CD4-positive, CD25-positive, alpha-beta regulatory T cell (primary cell): ENCODE results near the gene ZNF205. TPM values are rescaled to one million over a fixed set of nuclear protein-coding genes. Genes with fewer than 3 reads are reported as not detected.

Experiments
- ATAC-seq, 2 donors: fragments of 150-1000 bp; cut with Tn5 transposase; one replicate each; pipeline ENCODE4 v1.10.0; 2021; ENCODE audit warnings: low read depth in 2 of 2, moderate number of reproducible peaks in 2 of 2, moderate library complexity in 1 of 2
- DNase-seq, 3 donors: peaks; one replicate each; pipeline versions ENCODE4 v3.0.0 to v3.0.0-alpha.2; 2012 to 2022; ENCODE audit warnings: mixed read lengths in 1 of 3
- H3K27ac ChIP-seq: one replicate; pipeline ENCODE4 v1.7.0; 2013; ENCODE audit warnings: mild to moderate bottlenecking, low read length; ENCODE audit not compliant: insufficient read depth, poor library complexity, severe bottlenecking
- H3K27me3 ChIP-seq: one replicate; pipeline ENCODE4 v1.7.0; 2013; ENCODE audit warnings: low read length; ENCODE audit not compliant: control insufficient read depth, insufficient read depth
- H3K36me3 ChIP-seq: one replicate; pipeline ENCODE4 v1.7.0; 2013; ENCODE audit warnings: mild to moderate bottlenecking, low read length, moderate library complexity; ENCODE audit not compliant: control insufficient read depth, insufficient read depth
- H3K4me1 ChIP-seq: 2 replicates; pipeline ENCODE4 v1.7.0; 2013; ENCODE audit warnings: mild to moderate bottlenecking, low read length; ENCODE audit not compliant: insufficient read depth, control insufficient read depth, poor library complexity, severe bottlenecking
- H3K4me3 ChIP-seq: one replicate; pipeline ENCODE4 v1.7.0; 2013; ENCODE audit warnings: low read depth, mild to moderate bottlenecking, low read length, moderate library complexity
- H3K9me3 ChIP-seq, 2 experiments: 1 replicate in 1 of 2; 2 replicates in 1 of 2; pipeline ENCODE4 v1.7.0; 2013; ENCODE audit warnings: low read length in 2 of 2, mild to moderate bottlenecking in 1 of 2, moderate library complexity in 1 of 2; ENCODE audit not compliant: control insufficient read depth in 2 of 2
- H3K27ac Mint-ChIP-seq, 3 donors: one replicate each; pipeline ENCODE4 v1.8.0; 2020 to 2022; ENCODE audit warnings: mild to moderate bottlenecking in 3 of 3, mixed read lengths in 3 of 3, moderate library complexity in 2 of 3
- H3K27me3 Mint-ChIP-seq: one replicate; pipeline ENCODE4 v1.8.0; 2022; ENCODE audit warnings: mild to moderate bottlenecking, mixed read lengths
- H3K36me3 Mint-ChIP-seq: one replicate; pipeline ENCODE4 v1.8.0; 2020; ENCODE audit warnings: mixed read lengths
- H3K4me1 Mint-ChIP-seq, 4 donors: one replicate each; pipeline ENCODE4 v1.8.0; 2020 to 2022; ENCODE audit warnings: mixed read lengths in 4 of 4, mild to moderate bottlenecking in 1 of 4
- H3K4me3 Mint-ChIP-seq, 4 donors: one replicate each; pipeline ENCODE4 v1.8.0; 2020 to 2022; ENCODE audit warnings: mild to moderate bottlenecking in 4 of 4, mixed read lengths in 4 of 4, moderate library complexity in 3 of 4
- H3K9me3 Mint-ChIP-seq, 7 donors: one replicate each; pipeline ENCODE4 v1.8.0; 2020 to 2022; ENCODE audit warnings: mixed read lengths in 7 of 7, mild to moderate bottlenecking in 3 of 7, moderate library complexity in 2 of 7
- polyA plus RNA-seq, 4 donors: library from polyadenylated mRNA; unstranded; fragments of 300-500 nt; fragmentation: Illumina TruSeq; gene quantifications; one replicate each; pipeline ENCODE4 v1.2.3, GENCODE V29; 2021
- total RNA-seq: library from RNA; stranded (reverse); gene quantifications from one replicate; pipeline ENCODE4 v1.2.3, GENCODE V29; 2022

ZNF205 gene
- total and polyA plus RNA-seq, 5 donors from 2014 or later, result not detected

- no peak overlapping the region for H3K27ac ChIP-seq
- H3K4me1 ChIP-seq, result peaks cover 10% of the 10 kb centered on the region
- no peaks in the 10 kb centered on the region for H3K36me3 ChIP-seq
- no peaks in the 10 kb centered on the region for H3K27me3 Mint-ChIP-seq
- H3K9me3 Mint-ChIP-seq, result no peaks in the 10 kb centered on the region
- no peaks in the 10 kb centered on the region for H3K36me3 Mint-ChIP-seq
- no peak overlapping the region for H3K4me3 ChIP-seq
- H3K9me3 ChIP-seq, result no peaks in the 10 kb centered on the region
- no peak for ATAC-seq
- H3K4me1 Mint-ChIP-seq, result peaks cover under 1 to 19% (median 5%) of the 10 kb centered on the region in 4 donors
- H3K27ac Mint-ChIP-seq, result peak overlapping the region in 1 of 3 donors; percentile 48
- DNase-seq, result no peak
- no peak overlapping the region for H3K4me3 Mint-ChIP-seq
- no peaks in the 10 kb centered on the region for H3K27me3 ChIP-seq
Observed at GRCh38 chr16:3119701-3120408, 7.5 kb downstream of the ZNF205 start.

GRCh38 chr16:3120435-3120834, 8.0 kb downstream of the ZNF205 start:
- H3K9me3 Mint-ChIP-seq, result no peaks in the 10 kb centered on the region
- H3K9me3 ChIP-seq, result no peaks in the 10 kb centered on the region
- no peaks in the 10 kb centered on the region for H3K27me3 ChIP-seq
- no peak overlapping the region for H3K27ac ChIP-seq
- peaks cover 0 to 23% (median 5%) of the 10 kb centered on the region in 4 donors for H3K4me1 Mint-ChIP-seq
- no peak overlapping the region for H3K27ac Mint-ChIP-seq
- no peaks in the 10 kb centered on the region for H3K36me3 ChIP-seq
- H3K36me3 Mint-ChIP-seq, result no peaks in the 10 kb centered on the region
- DNase-seq (no peak), ATAC-seq (no peak)
- H3K4me3 Mint-ChIP-seq, result peak overlapping the region in 1 of 4 donors; percentile 38
- H3K27me3 Mint-ChIP-seq, result no peaks in the 10 kb centered on the region
- no peak overlapping the region for H3K4me3 ChIP-seq
- H3K4me1 ChIP-seq, result peaks cover 16% of the 10 kb centered on the region

- Mint-ChIP-seq H3K36me3 (no peaks in the 10 kb centered on the region), H3K4me1 (peaks cover 5 to 30% (median 14%) of the 10 kb centered on the region in 4 donors), H3K27me3 (no peaks in the 10 kb centered on the region), H3K9me3 (peaks cover 0 to 1% (median 0%) of the 10 kb centered on the region in 7 donors), H3K4me3 (no peak overlapping the region), H3K27ac (no peak overlapping the region)
- Histone ChIP-seq H3K27ac (no peak overlapping the region), H3K4me3 (no peak overlapping the region), H3K4me1 (peaks cover 16% of the 10 kb centered on the region), H3K9me3 (no peaks in the 10 kb centered on the region), H3K36me3 (no peaks in the 10 kb centered on the region), H3K27me3 (no peaks in the 10 kb centered on the region)
- no peak for ATAC-seq
- no peak for DNase-seq
Observed at GRCh38 chr16:3121851-3122467, 9.6 kb downstream of the ZNF205 start.

GRCh38 chr16:3122926-3123570, 10.7 kb downstream of the ZNF205 start:
- H3K9me3 ChIP-seq, result no peaks in the 10 kb centered on the region
- H3K36me3 Mint-ChIP-seq, result no peaks in the 10 kb centered on the region
- H3K4me3 ChIP-seq, result no peak overlapping the region
- no peaks in the 10 kb centered on the region for H3K27me3 Mint-ChIP-seq
- H3K27ac ChIP-seq, result peak overlapping the region; percentile 84
- H3K9me3 Mint-ChIP-seq, result peaks cover 0 to 1% (median 0%) of the 10 kb centered on the region in 7 donors
- no peak for DNase-seq
- peak overlapping the region; percentile 90 to 98 (median 95) for H3K27ac Mint-ChIP-seq
- ATAC-seq, result no peak
- H3K4me1 ChIP-seq, result peaks cover 22% of the 10 kb centered on the region
- no peaks in the 10 kb centered on the region for H3K36me3 ChIP-seq
- peak overlapping the region; percentile 88 to 99 (median 96) for H3K4me3 Mint-ChIP-seq
- H3K27me3 ChIP-seq, result no peaks in the 10 kb centered on the region
- peaks cover 5 to 40% (median 22%) of the 10 kb centered on the region in 4 donors for H3K4me1 Mint-ChIP-seq

- Mint-ChIP-seq H3K4me1 (peaks cover 5 to 51% (median 29%) of the 10 kb centered on the region in 4 donors), H3K36me3 (no peaks in the 10 kb centered on the region)
- DNase-seq, result peak; percentile 96 to 97 (median 97)
Observed at GRCh38 chr16:3123986-3124886, 11.8 kb downstream of the ZNF205 start.

GRCh38 chr16:3127745-3128144, 15.4 kb downstream of the ZNF205 start:
- H3K4me1 Mint-ChIP-seq, result peaks cover 12 to 60% (median 35%) of the 10 kb centered on the region in 4 donors
- no peak overlapping the region for H3K4me3 ChIP-seq
- no peaks in the 10 kb centered on the region for H3K36me3 ChIP-seq
- no peak overlapping the region for H3K27ac ChIP-seq
- no peaks in the 10 kb centered on the region for H3K9me3 ChIP-seq
- peaks cover 4% of the 10 kb centered on the region for H3K36me3 Mint-ChIP-seq
- peak overlapping the region in 1 of 3 donors; percentile 61 for H3K27ac Mint-ChIP-seq
- H3K27me3 Mint-ChIP-seq, result no peaks in the 10 kb centered on the region
- DNase-seq (no peak), ATAC-seq (no peak)
- no peaks in the 10 kb centered on the region for H3K27me3 ChIP-seq
- H3K4me3 Mint-ChIP-seq, result peak overlapping the region; percentile 43 to 88 (median 58)
- H3K9me3 Mint-ChIP-seq, result peaks cover 0 to 1% (median 0%) of the 10 kb centered on the region in 7 donors
- peaks cover 40% of the 10 kb centered on the region for H3K4me1 ChIP-seq

More at GRCh38 chr16:3123986-3124886, 11.8 kb downstream of the ZNF205 start:
- Histone ChIP-seq H3K9me3 (no peaks in the 10 kb centered on the region), H3K27ac (peak overlapping the region; percentile 84), H3K36me3 (no peaks in the 10 kb centered on the region), H3K27me3 (no peaks in the 10 kb centered on the region), H3K4me3 (peak overlapping the region; percentile 69), H3K4me1 (peaks cover 34% of the 10 kb centered on the region)
- Mint-ChIP-seq H3K27ac (peak overlapping the region; percentile 95 to 98 (median 97)), H3K27me3 (no peaks in the 10 kb centered on the region), H3K4me3 (peak overlapping the region; percentile 88 to 99 (median 96)), H3K9me3 (peaks cover 0 to 1% (median 0%) of the 10 kb centered on the region in 7 donors)
- peak; percentile 87 to 88 for ATAC-seq
